Measurements from ENCODE around the gene PIAS4. TPM values are rescaled to one million over a fixed set of nuclear protein-coding genes. Genes with fewer than 3 reads are reported as not detected.

PIAS4 gene
- total RNA-seq, 1 donor from 2014 or later = 26.0 TPM

- Histone ChIP-seq H3K9me3 (ENCODE audit: insufficient read depth, low read depth, low read length) (no peaks in the 10 kb centered on the region), H3K4me3 (ENCODE audit: insufficient read depth, low read depth, low read length) (no peak overlapping the region), H3K36me3 (ENCODE audit: insufficient read depth, low read length) (peaks cover 71% of the 10 kb centered on the region), H3K79me2 (ENCODE audit: insufficient read depth, low read length) (peaks cover 88% of the 10 kb centered on the region), H3K4me1 (ENCODE audit: insufficient read depth, low read length) (peaks cover 52% of the 10 kb centered on the region), H3K27me3 (ENCODE audit: insufficient read depth, low read length) (no peaks in the 10 kb centered on the region), H2AFZ (ENCODE audit: low read depth, low read length) (no peak overlapping the region), H3K27ac (ENCODE audit: low read depth, low read length) (no peak overlapping the region), H3K9ac (ENCODE audit: low read length) (peak overlapping the region; percentile 44), H3K4me2 (ENCODE audit: low read length) (peak overlapping the region; percentile 98), H4K20me1 (ENCODE audit: insufficient read depth, low read length) (peaks cover 87% of the 10 kb centered on the region)
- Mint-ChIP-seq H3K4me1 (ENCODE audit: low read depth, unreplicated experiment) (peaks cover 50% of the 10 kb centered on the region), H3K27ac (ENCODE audit: unreplicated experiment) (peak overlapping the region; percentile 55), H3K9me3 (ENCODE audit: unreplicated experiment) (peaks cover 2% of the 10 kb centered on the region), H3K36me3 (ENCODE audit: low read depth, unreplicated experiment) (peaks cover 32% of the 10 kb centered on the region), H3K4me3 (ENCODE audit: unreplicated experiment) (peak overlapping the region; percentile 70), H3K27me3 (ENCODE audit: low read depth, unreplicated experiment) (no peaks in the 10 kb centered on the region)
- DNase-seq (ENCODE audit: low read depth) = no peak
- no peak for TF ChIP-seq EZH2 (IDR thresholded peaks at IDR 0.05; ENCODE audit: insufficient read depth, low read length)
- no peak for TF ChIP-seq CTCF (IDR thresholded peaks at IDR 0.05; ENCODE audit: insufficient read depth, low read depth, low read length)
- FAIRE-seq = no peak
Measured at GRCh38 chr19:3981373-3981735, 26.2 kb upstream of the PIAS4 start.

- peaks cover 49% of the 10 kb centered on the region for H3K4me1 Mint-ChIP-seq (ENCODE audit: low read depth, unreplicated experiment)
- H3K27me3 Mint-ChIP-seq (ENCODE audit: low read depth, unreplicated experiment) = no peaks in the 10 kb centered on the region
- peaks cover 52% of the 10 kb centered on the region for H3K4me1 ChIP-seq (ENCODE audit: insufficient read depth, low read length)
- no peak overlapping the region for H3K27ac ChIP-seq (ENCODE audit: low read depth, low read length)
- H3K4me3 ChIP-seq (ENCODE audit: insufficient read depth, low read depth, low read length) = peak overlapping the region; percentile 19
- H3K4me2 ChIP-seq (ENCODE audit: low read length) = peak overlapping the region; percentile 98
- peaks cover 65% of the 10 kb centered on the region for H3K36me3 ChIP-seq (ENCODE audit: insufficient read depth, low read length)
- no peak for TF ChIP-seq EZH2 (IDR thresholded peaks at IDR 0.05; ENCODE audit: insufficient read depth, low read length)
- no peak for TF ChIP-seq CTCF (IDR thresholded peaks at IDR 0.05; ENCODE audit: insufficient read depth, low read depth, low read length)
- FAIRE-seq (no peak), DNase-seq (ENCODE audit: low read depth) (no peak)
- peak overlapping the region; percentile 99 for H3K27ac Mint-ChIP-seq (ENCODE audit: unreplicated experiment)
- H3K79me2 ChIP-seq (ENCODE audit: insufficient read depth, low read length) = peaks cover 81% of the 10 kb centered on the region
- peak overlapping the region; percentile 99 for H3K4me3 Mint-ChIP-seq (ENCODE audit: unreplicated experiment)
- H3K27me3 ChIP-seq (ENCODE audit: insufficient read depth, low read length) = no peaks in the 10 kb centered on the region
- H3K36me3 Mint-ChIP-seq (ENCODE audit: low read depth, unreplicated experiment) = peaks cover 31% of the 10 kb centered on the region
- peak overlapping the region; percentile 100 for H3K9ac ChIP-seq (ENCODE audit: low read length)
- H2AFZ ChIP-seq (ENCODE audit: low read depth, low read length) = no peak overlapping the region
- peaks cover 2% of the 10 kb centered on the region for H3K9me3 Mint-ChIP-seq (ENCODE audit: unreplicated experiment)
- no peaks in the 10 kb centered on the region for H3K9me3 ChIP-seq (ENCODE audit: insufficient read depth, low read depth, low read length)
- peaks cover 80% of the 10 kb centered on the region for H4K20me1 ChIP-seq (ENCODE audit: insufficient read depth, low read length)
Measured at GRCh38 chr19:3981736-3982681, 25.5 kb upstream of the PIAS4 start.

All from astrocyte (in vitro differentiated cells and primary cell).